HCT116 (cell line): Measurements from ENCODE around the gene TDRD12. TPM values are rescaled to one million over a fixed set of nuclear protein-coding genes. Genes with fewer than 3 reads are reported as not detected.

Source experiments
- ATAC-seq: fragments of 200-7000 bp; cut with Tn5 transposase; 2 replicates; pipeline ENCODE4 v1.9.1; 2020; ENCODE audit warnings: mild to moderate bottlenecking, moderate library complexity
- BruUV-seq: library from RNA; stranded (reverse); fragments of 400-500 nt; replicated peaks from 2 replicates; lab custom pipeline; 2021; lab: Mats Ljungman, UMichigan
- CTCF ChIA-PET: fragments of 300-600 bp; sonication (Branson Sonifier 250); formaldehyde crosslinking; loops from one replicate; lab custom pipeline; 2021; ENCODE audit warnings: antibody characterized with exemption; lab: Charles Lee
- POLR2A ChIA-PET: fragments of 300-600, 350-600 bp; sonication (Branson Sonifier 250); formaldehyde crosslinking; loops from one replicate; lab custom pipeline; 2021; ENCODE audit warnings: antibody characterized with exemption; lab: Charles Lee
- RAD21 ChIA-PET, 2 experiments: fragments of 300-600 bp; sonication (Branson Sonifier 250); formaldehyde crosslinking; loops; one replicate each; lab custom pipeline; 2023; ENCODE audit warnings: low total read pairs in 2 of 2; ENCODE audit not compliant: uncharacterized antibody in 2 of 2, unreplicated experiment in 2 of 2, low non-redundant PET in 1 of 2; lab: Charles Lee
- DNase-seq: peaks from one replicate; pipeline ENCODE4 v3.0.0-alpha.2; 2010; ENCODE audit warnings: low read depth, low spot score
- H2AFZ ChIP-seq: fragments of 200-600 bp; shearing (Covaris generic), sonication (generic); 2 replicates; pipeline ENCODE4 v1.6.1; 2017; ENCODE audit warnings: low read depth, mixed run types, mixed read lengths, antibody characterized with exemption, low read length; ENCODE audit not compliant: poor library complexity, severe bottlenecking
- H3K27ac ChIP-seq: 2 replicates; pipeline ENCODE4 v1.5.1; 2012; ENCODE audit warnings: low read depth, low read length
- H3K27me3 ChIP-seq: fragments of 200-600 bp; sonication (generic); 2 replicates; pipeline ENCODE4 v1.6.1; 2016; ENCODE audit warnings: mixed run types, low read length, mixed read lengths; ENCODE audit not compliant: insufficient read depth
- H3K36me3 ChIP-seq, 2 experiments: fragments of 200-500 bp in 1 of 2; fragments of 200-600 bp in 1 of 2; sonication (Bioruptor generic) in 1 of 2; sonication (generic) in 1 of 2; 2 replicates each; pipeline versions ENCODE4 v1.5.1 to v1.6.1; 2014 to 2016; ENCODE audit warnings: low read length in 2 of 2, inconsistent platforms in 1 of 2, mixed read lengths in 1 of 2, mixed run types in 1 of 2; ENCODE audit not compliant: insufficient read depth in 2 of 2, control insufficient read depth in 1 of 2
- H3K4me1 ChIP-seq, 2 experiments: fragments of 200-600 bp in 1 of 2; sonication (generic) in 1 of 2; 2 replicates each; pipeline versions ENCODE4 v1.5.1 to v1.6.1; 2012 to 2017; ENCODE audit warnings: low read length in 2 of 2, inconsistent platforms in 1 of 2, mild to moderate bottlenecking in 1 of 2, mixed read lengths in 1 of 2, mixed run types in 1 of 2, moderate library complexity in 1 of 2; ENCODE audit not compliant: insufficient read depth in 2 of 2, control insufficient read depth in 1 of 2
- H3K4me2 ChIP-seq: fragments of 200-600 bp; sonication (generic); 2 replicates; pipeline ENCODE4 v1.6.1; 2017; ENCODE audit warnings: mixed run types, low read length, mixed read lengths
- H3K4me3 ChIP-seq, 2 experiments: fragments of 200-600 bp in 1 of 2; sonication (generic) in 1 of 2; replicated peaks in 1 of 2; 2 replicates each; pipeline ENCODE4 v1.5.1; 2011 to 2016; ENCODE audit warnings: low read length in 2 of 2, control low read depth in 1 of 2, low read depth in 1 of 2, mild to moderate bottlenecking in 1 of 2, mixed read lengths in 1 of 2, mixed run types in 1 of 2
- H3K79me2 ChIP-seq: fragments of 200-600 bp; sonication (generic); 2 replicates; pipeline ENCODE4 v1.6.1; 2017; ENCODE audit warnings: mild to moderate bottlenecking, mixed run types, low read length, moderate library complexity, mixed read lengths; ENCODE audit not compliant: insufficient read depth
- H3K9ac ChIP-seq: fragments of 200-600 bp; sonication (generic); 2 replicates; pipeline ENCODE4 v1.6.1; 2016; ENCODE audit warnings: low read length, mixed read lengths
- H3K9me2 ChIP-seq: fragments of 200-600 bp; sonication (generic), shearing (Covaris generic); 2 replicates; pipeline ENCODE4 v1.6.1; 2017; ENCODE audit warnings: mixed run types, mild to moderate bottlenecking, moderate library complexity; ENCODE audit not compliant: insufficient read depth
- H3K9me3 ChIP-seq, 2 experiments: fragments of 200-500 bp in 1 of 2; fragments of 200-600 bp in 1 of 2; sonication (Bioruptor generic) in 1 of 2; sonication (generic) in 1 of 2; 2 replicates each; pipeline ENCODE4 v1.6.1; 2014 to 2017; ENCODE audit warnings: low read length in 2 of 2, mixed read lengths in 2 of 2, inconsistent platforms in 1 of 2, low read depth in 1 of 2, mild to moderate bottlenecking in 1 of 2, mixed run types in 1 of 2, moderate library complexity in 1 of 2; ENCODE audit not compliant: control insufficient read depth in 1 of 2, insufficient read depth in 1 of 2
- H4K20me1 ChIP-seq: fragments of 200-600 bp; sonication (generic), shearing (Covaris generic); 2 replicates; pipeline ENCODE4 v1.6.1; 2017; ENCODE audit warnings: mixed run types, mild to moderate bottlenecking, moderate library complexity; ENCODE audit not compliant: insufficient read depth
- ATF3 ChIP-seq: IDR thresholded peaks from 2 replicates; pipeline ENCODE4 v1.6.1; 2012
- CBX3 ChIP-seq: IDR thresholded peaks from 2 replicates; pipeline ENCODE4 v1.6.1; 2012; ENCODE audit warnings: low read depth
- CEBPB ChIP-seq: IDR thresholded peaks from 2 replicates; pipeline ENCODE4 v1.6.1; 2012; ENCODE audit warnings: low read depth
- ELF1 ChIP-seq: IDR thresholded peaks from 2 replicates; pipeline ENCODE4 v1.6.1; 2012; ENCODE audit warnings: low read depth, borderline replicate concordance
- EZH2 ChIP-seq: fragments of 200-600 bp; sonication (generic); IDR thresholded peaks from 2 replicates; pipeline ENCODE4 v1.6.1; 2017; ENCODE audit warnings: antibody characterized with exemption, mixed run types
- EZH2phosphoT487 ChIP-seq: fragments of 200-600 bp; IDR thresholded peaks from 2 replicates; pipeline ENCODE4 v1.6.1; 2018; ENCODE audit warnings: antibody characterized with exemption, borderline replicate concordance
- FOSL1 ChIP-seq: IDR thresholded peaks from 2 replicates; pipeline ENCODE4 v1.6.1; 2012; ENCODE audit warnings: low read depth
- POLR2AphosphoS5 ChIP-seq: IDR thresholded peaks from 2 replicates; pipeline ENCODE4 v1.6.1; 2011; ENCODE audit warnings: mild to moderate bottlenecking, low read depth, low read length, moderate library complexity
- TCF7L2 ChIP-seq: IDR thresholded peaks from 2 replicates; pipeline ENCODE4 v1.7.0; 2011; ENCODE audit warnings: borderline replicate concordance, inconsistent platforms; ENCODE audit not compliant: insufficient read depth, insufficient read length; ENCODE audit errors: extremely low read depth
- YY1 ChIP-seq: IDR thresholded peaks from 2 replicates; pipeline ENCODE4 v1.6.1; 2011; ENCODE audit warnings: low read length, low read depth, moderate library complexity, mild to moderate bottlenecking; ENCODE audit not compliant: insufficient replicate concordance; ENCODE audit errors: extremely low read depth
- intact Hi-C: fragments of 100-400 bp; cut with micrococcal nuclease; formaldehyde crosslinking; loops from 2 replicates; pipeline ENCODE4 v1.10.0; 2022
- total RNA-seq: library from RNA; stranded (reverse); gene quantifications from one replicate; pipeline ENCODE4 v1.2.1, GENCODE V29; 2021; ENCODE audit not compliant: unreplicated experiment

The TDRD12 gene
- total RNA-seq, 1 experiment from 2014 or later: 0.30 TPM

GRCh38 chr19:32819419-32820400 lies 100.1 kb downstream of the TDRD12 start:
- ChIA-PET POLR2A (no interaction called here), CTCF (no interaction called here), RAD21 (no interaction called here)
- Histone ChIP-seq H3K9ac (no peak overlapping the region), H3K9me2 (no peaks in the 10 kb centered on the region), H4K20me1 (no peaks in the 10 kb centered on the region), H3K79me2 (no peaks in the 10 kb centered on the region), H3K4me3 (no peak overlapping the region), H3K4me1 (no peaks in the 10 kb centered on the region), H3K36me3 (no peaks in the 10 kb centered on the region), H3K9me3 (no peaks in the 10 kb centered on the region), H3K4me2 (no peak overlapping the region), H3K27me3 (no peaks in the 10 kb centered on the region), H2AFZ (no peak overlapping the region), H3K27ac (no peak overlapping the region)
- TF ChIP-seq EZH2 (no peak), ATF3 (no peak), ELF1 (no peak), FOSL1 (no peak), CEBPB (no peak), CBX3 (no peak), EZH2phosphoT487 (no peak), POLR2AphosphoS5 (no peak), YY1 (no peak), TCF7L2 (no peak)
- DNase-seq: no peak
- no peak for ATAC-seq
- BruUV-seq: no TSS peak
- intact Hi-C loops: no loop called here
